Neural progenitor cell (in vitro differentiated cells): ENCODE results near the gene PDIA5. TPM values are rescaled to one million over a fixed set of nuclear protein-coding genes. Genes with fewer than 3 reads are reported as not detected.

Experiments
- DNase-seq: peaks from one replicate; pipeline ENCODE4 v3.0.0-alpha.2; 2016; ENCODE audit warnings: low spot score
- H2AFZ ChIP-seq: fragments of 200-600 bp; sonication (generic); replicated peaks from 2 replicates; pipeline ENCODE4 v1.6.1; 2016; ENCODE audit warnings: antibody characterized with exemption
- H3F3A ChIP-seq: fragments of 200-600 bp; sonication (generic); 2 replicates; pipeline ENCODE4 v1.6.1; 2016; ENCODE audit warnings: antibody characterized with exemption, low read depth
- H3K27ac ChIP-seq: fragments of 200-600 bp; sonication (generic); 2 replicates; pipeline ENCODE4 v1.5.1; 2016; ENCODE audit warnings: mild to moderate bottlenecking
- H3K27me3 ChIP-seq: fragments of 200-600 bp; sonication (generic); 2 replicates; pipeline ENCODE4 v1.6.1; 2016; ENCODE audit warnings: mild to moderate bottlenecking, moderate library complexity
- H3K36me3 ChIP-seq: fragments of 200-600 bp; sonication (generic); 2 replicates; pipeline ENCODE4 v1.5.1; 2016
- H3K4me1 ChIP-seq: fragments of 200-600 bp; sonication (generic); 2 replicates; pipeline ENCODE4 v1.6.1; 2016; ENCODE audit warnings: mixed run types
- H3K4me2 ChIP-seq: fragments of 200-600 bp; sonication (generic); 2 replicates; pipeline ENCODE4 v1.6.1; 2016
- H3K4me3 ChIP-seq: fragments of 200-600 bp; sonication (generic); 2 replicates; pipeline ENCODE4 v1.5.1; 2016
- H3K79me2 ChIP-seq: fragments of 200-600 bp; sonication (generic); 2 replicates; pipeline ENCODE4 v1.6.1; 2016; ENCODE audit warnings: low read depth
- H3K9ac ChIP-seq: fragments of 200-600 bp; sonication (generic); 2 replicates; pipeline ENCODE4 v1.6.1; 2016
- H3K9me3 ChIP-seq: fragments of 200-600 bp; sonication (generic); 2 replicates; pipeline ENCODE4 v1.5.1; 2016; ENCODE audit warnings: low read depth
- H4K20me1 ChIP-seq: fragments of 200-600 bp; sonication (generic); 2 replicates; pipeline ENCODE4 v1.6.1; 2016; ENCODE audit warnings: low read depth
- H3K27ac Mint-ChIP-seq: 3 replicates; pipeline ENCODE4 v1.8.0; 2021; ENCODE audit warnings: mixed read lengths
- H3K27me3 Mint-ChIP-seq: 2 replicates; pipeline ENCODE4 v1.8.0; 2022; ENCODE audit warnings: low read depth, mild to moderate bottlenecking, inconsistent platforms, moderate library complexity, mixed read lengths; ENCODE audit not compliant: insufficient read depth
- H3K36me3 Mint-ChIP-seq: 3 replicates; pipeline ENCODE4 v1.8.0; 2021; ENCODE audit warnings: mixed read lengths
- H3K4me1 Mint-ChIP-seq: 3 replicates; pipeline ENCODE4 v1.8.0; 2021; ENCODE audit warnings: mixed read lengths
- H3K4me3 Mint-ChIP-seq: 3 replicates; pipeline ENCODE4 v1.8.0; 2021; ENCODE audit warnings: mild to moderate bottlenecking, moderate library complexity, mixed read lengths
- H3K9me3 Mint-ChIP-seq: 3 replicates; pipeline ENCODE4 v1.8.0; 2020; ENCODE audit warnings: mixed read lengths
- EZH2 ChIP-seq: fragments of 200-600 bp; sonication (generic); IDR thresholded peaks from 2 replicates; pipeline ENCODE4 v1.6.1; 2017; ENCODE audit warnings: antibody characterized with exemption, mild to moderate bottlenecking, moderate library complexity
- EZH2phosphoT487 ChIP-seq: fragments of 200-600 bp; sonication (generic); IDR thresholded peaks from 2 replicates; pipeline ENCODE4 v1.6.1; 2017; ENCODE audit warnings: antibody characterized with exemption
- total RNA-seq: library from RNA; depleted of rRNA; stranded (reverse); fragments of >200 nt; gene quantifications from 2 replicates; pipeline ENCODE4 v1.2.3, GENCODE V29; 2015; ENCODE audit warnings: low replicate concordance
- TF ChIP-seq, protein P1 (sequence below): fragments of 200-600 bp; sonication (generic); IDR thresholded peaks from 2 replicates; pipeline ENCODE4 v1.5.1; 2017; ENCODE audit warnings: antibody characterized with exemption, mild to moderate bottlenecking

Gene PDIA5
- total RNA-seq, 1 donor from 2014 or later, result 15.8 TPM

GRCh38 chr3:123076496-123077418 is 9.9 kb downstream of the PDIA5 start:
- Histone ChIP-seq H4K20me1 (no peaks in the 10 kb centered on the region), H3K9ac (no peak overlapping the region), H3K79me2 (no peaks in the 10 kb centered on the region), H3K36me3 (no peaks in the 10 kb centered on the region), H3K4me2 (no peak overlapping the region), H3K4me3 (no peak overlapping the region), H3K9me3 (no peaks in the 10 kb centered on the region), H3K27me3 (no peaks in the 10 kb centered on the region), H3F3A (peaks cover 5% of the 10 kb centered on the region), H3K27ac (no peak overlapping the region), H2AFZ (no peak overlapping the region), H3K4me1 (peaks cover 14% of the 10 kb centered on the region)
- TF ChIP-seq EZH2phosphoT487 (no peak), EZH2 (no peak)
- TF ChIP-seq, protein P1, sequence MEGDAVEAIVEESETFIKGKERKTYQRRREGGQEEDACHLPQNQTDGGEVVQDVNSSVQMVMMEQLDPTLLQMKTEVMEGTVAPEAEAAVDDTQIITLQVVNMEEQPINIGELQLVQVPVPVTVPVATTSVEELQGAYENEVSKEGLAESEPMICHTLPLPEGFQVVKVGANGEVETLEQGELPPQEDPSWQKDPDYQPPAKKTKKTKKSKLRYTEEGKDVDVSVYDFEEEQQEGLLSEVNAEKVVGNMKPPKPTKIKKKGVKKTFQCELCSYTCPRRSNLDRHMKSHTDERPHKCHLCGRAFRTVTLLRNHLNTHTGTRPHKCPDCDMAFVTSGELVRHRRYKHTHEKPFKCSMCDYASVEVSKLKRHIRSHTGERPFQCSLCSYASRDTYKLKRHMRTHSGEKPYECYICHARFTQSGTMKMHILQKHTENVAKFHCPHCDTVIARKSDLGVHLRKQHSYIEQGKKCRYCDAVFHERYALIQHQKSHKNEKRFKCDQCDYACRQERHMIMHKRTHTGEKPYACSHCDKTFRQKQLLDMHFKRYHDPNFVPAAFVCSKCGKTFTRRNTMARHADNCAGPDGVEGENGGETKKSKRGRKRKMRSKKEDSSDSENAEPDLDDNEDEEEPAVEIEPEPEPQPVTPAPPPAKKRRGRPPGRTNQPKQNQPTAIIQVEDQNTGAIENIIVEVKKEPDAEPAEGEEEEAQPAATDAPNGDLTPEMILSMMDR, result no peak
- peak overlapping the region; percentile 65 for H3K27ac Mint-ChIP-seq
- no peak overlapping the region for H3K4me3 Mint-ChIP-seq
- H3K9me3 Mint-ChIP-seq, result no peaks in the 10 kb centered on the region
- no peaks in the 10 kb centered on the region for H3K27me3 Mint-ChIP-seq
- peaks cover 22% of the 10 kb centered on the region for H3K4me1 Mint-ChIP-seq
- no peaks in the 10 kb centered on the region for H3K36me3 Mint-ChIP-seq
- DNase-seq, result no peak

DNA sequence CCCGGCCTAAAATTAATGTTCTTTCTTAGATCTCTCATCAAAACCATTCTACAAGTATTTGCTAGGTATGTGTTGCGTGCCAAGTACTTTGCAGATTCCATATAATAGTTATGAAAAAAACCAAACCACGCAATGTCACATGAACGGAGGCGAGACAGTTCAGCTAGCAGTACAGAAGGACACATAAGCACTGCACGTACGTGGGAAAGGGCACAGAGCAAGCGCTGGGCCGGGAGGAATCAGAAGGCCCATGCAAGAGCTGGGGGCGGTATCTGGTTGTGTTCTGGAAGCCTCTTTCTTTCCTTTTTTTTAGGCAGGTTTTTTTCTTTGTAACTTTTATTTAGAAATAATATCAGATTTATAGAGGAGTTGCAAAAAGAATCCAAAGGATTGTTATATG is 11.3 kb downstream of the PDIA5 start:
- Histone ChIP-seq H3K4me3 (no peak overlapping the region), H3K4me1 (peaks cover 24% of the 10 kb centered on the region), H3K9ac (no peak overlapping the region), H3F3A (peaks cover 5% of the 10 kb centered on the region), H4K20me1 (no peaks in the 10 kb centered on the region), H3K9me3 (no peaks in the 10 kb centered on the region), H3K36me3 (no peaks in the 10 kb centered on the region), H3K27ac (no peak overlapping the region), H3K4me2 (no peak overlapping the region), H3K27me3 (no peaks in the 10 kb centered on the region), H2AFZ (no peak overlapping the region), H3K79me2 (no peaks in the 10 kb centered on the region)
- TF ChIP-seq, protein P1, result no peak
- TF ChIP-seq EZH2, result no peak
- TF ChIP-seq EZH2phosphoT487, result no peak
- Mint-ChIP-seq H3K27ac (peak overlapping the region; percentile 61), H3K36me3 (no peaks in the 10 kb centered on the region), H3K9me3 (no peaks in the 10 kb centered on the region), H3K27me3 (no peaks in the 10 kb centered on the region), H3K4me1 (peaks cover 30% of the 10 kb centered on the region), H3K4me3 (no peak overlapping the region)
- DNase-seq, result no peak

DNA sequence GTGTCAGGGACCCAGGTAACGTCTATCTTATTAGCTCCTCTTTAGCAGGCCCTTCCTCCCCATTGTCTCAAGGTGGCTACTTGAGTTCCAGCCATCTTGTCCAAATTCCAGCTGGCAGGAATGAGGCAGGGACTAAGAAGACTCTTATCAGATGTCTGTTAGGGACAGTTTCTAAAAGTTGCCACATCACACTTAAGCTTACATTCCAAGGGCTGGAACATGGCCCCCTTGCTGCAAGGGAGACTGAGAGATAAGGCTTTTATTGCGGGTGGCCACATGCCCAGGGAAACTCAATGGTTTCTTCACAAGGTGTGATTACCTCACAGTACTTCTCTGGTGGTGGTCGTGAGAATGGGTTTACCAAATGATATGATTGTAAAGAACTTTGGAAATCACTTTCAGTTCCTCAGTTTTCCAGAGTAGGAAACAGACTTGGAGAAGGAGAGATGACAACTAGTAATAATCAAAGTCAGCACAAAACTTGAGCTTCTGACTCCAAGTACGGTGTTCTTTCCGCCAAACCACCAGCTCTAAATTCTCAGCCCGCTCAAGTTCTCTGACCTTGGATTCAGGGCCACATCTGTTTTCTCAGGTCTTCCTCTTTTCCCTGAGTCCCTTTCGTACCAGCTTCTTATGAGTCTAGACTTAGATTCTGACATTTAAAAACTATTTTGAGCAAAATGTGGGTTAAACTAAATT is 14.2 kb downstream of the PDIA5 start:
- no peaks in the 10 kb centered on the region for H3K9me3 ChIP-seq
- Mint-ChIP-seq H3K36me3 (no peaks in the 10 kb centered on the region), H3K27me3 (peaks cover 9% of the 10 kb centered on the region), H3K4me3 (no peak overlapping the region), H3K27ac (no peak overlapping the region), H3K4me1 (peaks cover 53% of the 10 kb centered on the region), H3K9me3 (no peaks in the 10 kb centered on the region)
- no peaks in the 10 kb centered on the region for H3K27me3 ChIP-seq
- H3K9ac ChIP-seq, result no peak overlapping the region
- H3K79me2 ChIP-seq, result peaks cover 1% of the 10 kb centered on the region
- no peak for DNase-seq
- H3K4me1 ChIP-seq, result peaks cover 48% of the 10 kb centered on the region
- no peaks in the 10 kb centered on the region for H4K20me1 ChIP-seq
- H3K36me3 ChIP-seq, result no peaks in the 10 kb centered on the region
- TF ChIP-seq EZH2phosphoT487, result no peak
- TF ChIP-seq, protein P1, result no peak
- TF ChIP-seq EZH2, result no peak
- no peak overlapping the region for H3K4me2 ChIP-seq
- peaks cover 17% of the 10 kb centered on the region for H3F3A ChIP-seq
- no peak overlapping the region for H3K4me3 ChIP-seq
- H2AFZ ChIP-seq, result no peak overlapping the region
- H3K27ac ChIP-seq, result no peak overlapping the region
